NCI-H1417 (cell line): ENCODE data around the gene HEMK1.

Source experiments
- DNase-seq, 3 experiments: peaks; one replicate each; lab custom pipeline; 2025; lab: John Stamatoyannopoulos, UW

Gene HEMK1

DNA sequence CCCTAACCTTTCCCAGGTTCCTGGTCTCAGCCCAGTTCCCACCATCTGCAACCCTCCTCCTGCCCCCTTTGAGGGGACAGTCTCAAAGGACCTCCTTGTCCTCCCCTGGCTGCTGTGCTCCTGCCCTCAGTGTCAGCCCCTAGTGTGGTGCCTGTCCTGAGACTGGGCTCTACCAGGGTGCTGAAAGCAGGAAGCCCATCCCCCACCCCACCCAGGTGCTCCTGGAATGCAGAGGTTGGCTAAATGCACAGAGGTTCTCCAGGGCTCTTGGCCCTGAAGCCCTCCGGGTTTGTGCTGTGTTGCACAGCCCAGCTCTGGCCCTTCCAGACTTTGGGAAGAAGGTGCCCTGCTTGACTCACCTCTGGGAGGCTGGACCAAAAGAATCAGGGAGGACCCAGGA is 23.5 kb upstream of the HEMK1 start:
- no peak for DNase-seq

DNA sequence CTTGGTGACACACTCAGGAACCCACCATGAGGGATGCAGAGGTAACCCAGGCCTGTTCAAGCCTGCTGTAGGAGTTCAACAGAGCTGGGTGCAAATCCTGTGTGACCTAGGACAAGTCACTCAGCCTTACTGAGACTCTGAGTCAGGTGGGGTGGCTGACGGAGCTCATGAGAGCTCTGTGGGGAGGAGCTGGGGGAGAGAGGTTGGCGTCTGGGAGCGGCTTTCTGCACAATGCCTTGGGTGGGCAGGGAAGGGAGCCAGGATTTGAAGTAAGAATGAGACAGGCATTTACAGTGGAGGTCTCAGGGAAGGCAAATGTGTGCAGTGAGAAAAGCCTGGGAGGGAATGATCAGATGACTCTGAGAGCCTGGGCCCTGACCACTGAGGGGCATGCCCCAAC is 20.1 kb upstream of the HEMK1 start:
- no peak for DNase-seq

DNA sequence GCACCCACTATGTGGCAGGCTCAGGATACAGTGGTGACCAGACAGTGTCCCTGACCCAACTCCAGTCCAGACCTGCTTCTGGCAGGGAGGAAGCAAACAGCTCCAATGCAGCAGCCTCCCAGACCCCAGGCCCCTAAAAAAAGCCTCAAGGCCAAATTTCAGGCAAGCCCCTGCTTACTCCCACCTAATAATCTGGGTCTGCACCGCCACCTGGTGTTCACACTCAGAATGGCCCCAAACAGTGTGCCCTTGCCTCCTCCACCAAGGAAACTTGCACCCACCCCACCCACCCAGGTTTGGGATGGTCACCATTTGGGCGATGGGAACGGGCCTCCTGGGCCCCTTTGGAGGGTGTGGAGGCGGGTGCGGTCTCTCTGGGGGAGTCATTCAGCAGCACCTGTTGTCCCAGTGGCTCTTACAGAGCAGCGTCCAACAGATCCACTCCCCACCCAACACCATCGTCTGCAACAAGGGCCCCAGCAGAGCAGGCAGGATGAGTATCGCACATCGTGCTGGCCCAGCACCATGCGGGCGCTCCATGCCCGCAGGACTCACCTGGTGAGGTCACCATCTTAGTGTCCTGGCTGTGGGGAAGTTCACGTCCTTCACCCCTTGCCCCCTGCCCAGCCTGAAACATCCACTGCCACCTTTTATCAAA is 19.1 kb upstream of the HEMK1 start:
- peak; percentile 34 to 71 (median 39) for DNase-seq

DNA sequence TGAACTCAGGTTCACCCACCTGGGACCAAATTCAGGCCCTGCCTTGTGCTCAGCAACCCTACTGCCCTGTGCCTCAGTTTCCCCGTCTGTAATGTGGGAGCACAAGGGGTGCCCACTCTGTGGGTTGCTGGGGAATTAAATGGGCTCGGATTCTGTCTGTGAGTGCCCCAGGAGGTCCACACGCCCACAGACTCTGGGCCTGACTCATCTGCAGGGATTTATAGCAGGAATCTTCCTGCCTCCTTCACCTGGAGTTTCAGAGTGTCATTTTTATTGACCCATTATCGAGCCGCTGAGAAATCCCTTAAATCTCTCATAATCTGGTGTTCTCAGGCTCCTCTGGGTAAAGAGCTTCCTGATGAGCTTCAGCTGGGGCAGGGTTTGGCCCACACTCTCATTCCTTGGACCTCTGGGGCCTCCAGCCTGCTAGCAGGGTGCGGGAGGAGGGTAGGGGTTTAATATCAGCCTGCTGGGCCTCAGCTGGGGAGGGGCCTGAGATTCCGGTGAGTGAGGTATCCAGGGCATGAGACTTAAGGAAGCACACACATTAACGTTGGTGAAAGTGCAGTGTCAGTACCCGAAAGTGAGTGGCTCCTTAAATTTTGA is 18.2 kb upstream of the HEMK1 start:
- no peak for DNase-seq

DNA sequence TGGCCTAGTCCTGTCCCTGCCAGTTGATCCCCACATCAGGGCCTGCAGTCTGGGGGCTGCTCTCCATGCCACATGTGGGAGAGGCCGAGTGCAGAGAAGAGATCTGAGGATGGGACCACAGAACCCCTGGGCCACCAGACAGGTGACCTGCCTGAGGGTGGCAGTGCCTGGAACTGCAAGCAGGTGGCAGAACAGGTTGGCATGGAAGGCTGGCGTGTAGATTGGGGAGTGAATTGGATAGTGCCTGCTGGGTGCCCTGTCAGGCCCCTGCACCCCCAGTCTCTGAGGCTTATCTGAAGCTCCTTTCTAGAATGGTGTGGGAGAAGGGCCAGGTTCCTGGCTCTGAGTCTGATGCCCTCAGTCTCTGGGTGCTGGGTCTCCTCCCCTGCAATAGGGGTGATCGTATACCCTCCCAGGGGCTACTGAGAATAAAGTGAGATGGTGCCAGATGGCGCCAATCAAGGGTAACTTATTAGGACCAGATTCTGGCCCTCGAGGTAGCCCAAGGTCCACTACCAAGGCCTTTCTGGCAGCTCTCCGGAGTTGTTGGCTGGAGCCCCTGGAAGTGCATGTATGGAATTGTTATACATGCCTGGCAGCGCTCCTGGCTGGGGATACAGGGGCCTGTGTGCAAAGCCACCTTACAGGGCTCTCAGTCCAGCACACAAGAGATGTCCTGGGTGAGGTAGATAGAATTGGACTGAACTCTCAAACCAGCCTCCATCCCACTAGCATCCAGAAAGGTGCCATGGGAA is 17.5 kb upstream of the HEMK1 start:
- DNase-seq = no peak

DNA sequence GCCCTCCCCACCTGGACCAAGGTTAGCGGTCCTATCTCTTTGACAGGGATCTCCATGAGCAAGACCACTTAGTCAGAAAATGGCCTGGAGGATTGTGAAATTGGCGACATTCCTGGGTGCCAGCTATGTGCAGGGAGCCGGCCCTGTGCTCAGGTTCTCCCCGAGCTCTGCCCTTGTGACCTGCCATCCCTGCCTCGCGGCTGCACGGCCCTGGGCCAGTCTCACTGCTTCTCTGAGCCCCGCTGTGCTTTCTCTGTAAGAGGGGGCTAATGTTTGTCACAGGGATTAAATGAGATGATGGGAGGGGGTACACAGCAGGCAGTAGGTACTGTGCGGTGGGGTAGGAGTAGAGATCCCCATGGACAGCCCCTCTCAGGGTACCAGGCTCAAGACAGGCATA is 16.7 kb upstream of the HEMK1 start:
- DNase-seq = no peak

DNA sequence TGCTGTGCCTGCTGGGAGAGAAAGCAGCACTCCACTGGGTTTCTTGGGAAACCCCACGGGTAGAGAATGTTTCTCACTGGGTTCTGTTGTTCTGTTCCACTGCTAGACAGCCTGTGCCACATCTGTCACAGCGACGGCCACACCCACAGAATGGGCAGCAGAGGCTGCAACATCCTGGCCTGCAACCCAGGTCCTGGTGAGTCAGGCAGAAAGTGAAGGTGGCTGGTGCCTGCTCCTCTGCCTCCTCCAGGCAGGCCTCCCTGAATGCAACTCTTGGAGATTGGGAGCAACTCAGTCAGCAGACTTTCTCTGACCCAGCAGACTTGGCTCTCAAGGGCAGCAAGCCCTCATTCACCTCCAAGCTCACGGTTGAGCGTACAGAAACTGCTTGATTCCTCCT is 14.8 kb upstream of the HEMK1 start:
- no peak for DNase-seq

DNA sequence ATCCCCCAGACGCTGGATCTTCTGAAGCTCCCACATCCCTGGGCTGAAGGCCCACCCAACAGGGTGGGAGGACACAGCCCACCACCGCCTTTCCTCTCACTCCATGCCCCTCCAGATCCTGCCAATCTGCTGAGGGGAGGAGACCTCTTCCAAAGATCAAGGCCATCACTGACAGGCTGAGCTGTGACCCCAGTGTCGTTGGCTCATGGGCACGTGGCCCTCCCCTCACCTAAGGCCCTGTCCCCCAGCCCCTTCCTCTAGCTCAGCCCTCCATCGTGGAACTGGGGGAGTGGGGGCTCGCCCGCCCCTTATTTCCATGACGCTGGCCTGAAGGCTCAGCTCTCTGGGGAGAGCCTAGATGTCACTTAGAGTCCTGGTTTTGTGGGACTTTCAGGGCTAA is 12.2 kb upstream of the HEMK1 start:
- DNase-seq = no peak

DNA sequence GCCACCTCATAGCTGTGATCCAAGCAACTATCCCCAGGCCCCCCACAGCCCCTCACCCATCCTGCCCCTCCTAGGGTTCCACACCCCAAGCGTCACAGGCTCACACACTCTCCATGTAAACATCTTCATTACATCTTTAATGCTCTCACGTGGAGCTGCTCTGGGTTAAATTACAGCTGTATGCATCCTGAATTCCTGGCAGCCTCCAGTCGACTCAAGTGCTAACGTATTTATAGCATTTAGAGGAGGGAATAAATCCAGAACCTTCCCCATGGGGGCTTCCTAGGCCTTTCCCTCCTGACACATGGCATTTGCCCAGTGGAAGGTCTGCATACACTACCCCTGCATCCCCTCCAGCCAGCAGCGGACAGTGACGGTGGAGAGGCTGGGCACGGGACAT is 11.4 kb upstream of the HEMK1 start:
- peak in 1 of 3 experiments; percentile 23 for DNase-seq

DNA sequence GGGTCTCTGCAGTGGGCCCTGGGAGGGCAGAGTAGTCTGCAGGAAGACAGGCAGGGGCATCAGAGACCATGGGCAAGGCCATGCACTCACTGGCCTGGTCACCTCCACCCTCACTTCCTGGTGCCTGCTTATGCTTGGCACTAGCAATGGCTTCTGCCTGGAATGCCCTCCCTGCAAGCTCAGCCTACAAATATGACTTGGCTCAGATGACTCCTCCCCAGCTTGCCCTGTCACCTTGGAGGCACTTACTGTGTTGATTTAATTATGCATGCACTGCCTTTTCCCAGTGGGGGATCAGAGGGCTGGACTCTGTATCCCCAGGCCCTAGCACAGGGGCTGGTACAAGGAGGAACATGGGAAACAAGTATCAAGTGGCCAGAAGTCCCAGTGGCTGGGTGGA is 9.6 kb upstream of the HEMK1 start:
- no peak for DNase-seq

DNA sequence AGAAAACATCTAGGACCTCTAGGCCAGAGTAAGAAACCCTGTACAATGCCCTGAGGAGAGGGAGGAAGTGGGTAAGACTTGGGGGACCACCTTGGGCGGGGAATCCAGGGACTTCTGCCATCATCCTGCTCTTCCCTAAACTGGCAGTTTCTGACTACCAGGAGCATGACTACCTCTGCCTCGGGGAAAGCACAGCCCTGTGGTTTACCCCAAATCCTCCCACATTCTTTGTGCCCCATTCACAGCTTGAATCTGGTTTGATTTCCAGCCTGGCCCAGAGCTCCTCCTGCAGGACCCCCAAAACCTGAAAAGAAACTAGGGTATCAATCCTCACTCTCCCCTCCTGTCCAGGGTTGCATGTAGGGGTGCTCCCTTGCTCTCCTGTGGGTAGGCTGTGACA is 6.5 kb upstream of the HEMK1 start:
- DNase-seq = no peak

DNA sequence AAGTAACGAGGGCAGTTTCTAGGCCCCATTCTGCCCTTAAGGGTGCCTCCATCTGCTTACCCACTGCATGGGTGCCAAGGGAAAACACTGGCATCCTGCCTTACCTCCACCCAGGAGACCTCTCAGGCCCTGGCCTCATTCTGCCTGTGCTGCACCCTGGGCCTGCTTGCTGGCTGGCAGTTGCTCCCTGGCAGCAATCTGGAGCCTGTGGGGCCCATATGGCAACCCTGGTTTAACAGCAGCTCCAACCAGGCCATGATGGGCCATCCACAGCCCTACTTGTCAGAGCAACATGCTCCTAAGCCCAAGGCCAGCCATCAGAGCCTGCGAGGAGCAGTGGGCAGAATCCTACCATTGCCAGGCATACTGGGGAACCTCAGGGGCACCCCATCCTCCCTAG is 5.5 kb upstream of the HEMK1 start:
- no peak for DNase-seq

DNA sequence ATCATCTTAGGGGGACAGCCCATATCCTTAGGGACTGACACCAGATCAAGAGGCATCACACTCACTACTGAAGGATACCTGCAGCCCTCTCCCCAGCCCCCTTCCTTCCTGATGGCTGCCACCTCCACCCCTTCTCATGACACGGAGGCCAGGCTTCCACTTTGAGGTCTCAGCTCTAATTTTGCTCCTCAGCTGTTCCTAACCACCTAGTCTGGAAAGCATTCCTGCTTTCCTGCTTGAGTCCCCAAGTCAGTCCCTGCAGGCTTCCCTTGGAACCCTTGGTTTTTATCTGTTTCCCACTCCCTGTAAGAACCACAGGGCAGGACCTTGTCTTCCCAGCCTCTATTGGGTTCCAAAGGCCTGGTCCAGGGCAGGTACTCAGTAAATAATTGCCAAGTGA is 5.0 kb upstream of the HEMK1 start:
- no peak for DNase-seq

DNA sequence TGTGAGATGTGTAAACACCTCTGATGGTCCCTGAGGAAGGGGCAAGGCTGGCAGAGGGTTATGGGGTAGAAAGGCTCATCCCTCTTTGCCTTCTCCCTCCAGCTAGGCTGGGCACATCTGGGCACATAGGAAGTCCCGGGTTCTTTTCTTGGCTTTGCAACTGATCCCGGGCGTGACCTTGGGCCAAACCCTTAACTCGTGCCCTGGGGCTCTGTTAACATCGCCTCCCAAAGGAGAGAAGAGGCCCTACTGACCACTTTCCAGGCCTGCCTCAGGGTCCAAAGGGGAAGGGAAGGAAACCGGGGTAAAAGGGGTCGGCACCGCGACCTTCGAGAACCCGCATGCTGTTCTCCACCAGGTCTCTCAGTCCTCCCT is 2.3 kb upstream of the HEMK1 start:
- no peak for DNase-seq

DNA sequence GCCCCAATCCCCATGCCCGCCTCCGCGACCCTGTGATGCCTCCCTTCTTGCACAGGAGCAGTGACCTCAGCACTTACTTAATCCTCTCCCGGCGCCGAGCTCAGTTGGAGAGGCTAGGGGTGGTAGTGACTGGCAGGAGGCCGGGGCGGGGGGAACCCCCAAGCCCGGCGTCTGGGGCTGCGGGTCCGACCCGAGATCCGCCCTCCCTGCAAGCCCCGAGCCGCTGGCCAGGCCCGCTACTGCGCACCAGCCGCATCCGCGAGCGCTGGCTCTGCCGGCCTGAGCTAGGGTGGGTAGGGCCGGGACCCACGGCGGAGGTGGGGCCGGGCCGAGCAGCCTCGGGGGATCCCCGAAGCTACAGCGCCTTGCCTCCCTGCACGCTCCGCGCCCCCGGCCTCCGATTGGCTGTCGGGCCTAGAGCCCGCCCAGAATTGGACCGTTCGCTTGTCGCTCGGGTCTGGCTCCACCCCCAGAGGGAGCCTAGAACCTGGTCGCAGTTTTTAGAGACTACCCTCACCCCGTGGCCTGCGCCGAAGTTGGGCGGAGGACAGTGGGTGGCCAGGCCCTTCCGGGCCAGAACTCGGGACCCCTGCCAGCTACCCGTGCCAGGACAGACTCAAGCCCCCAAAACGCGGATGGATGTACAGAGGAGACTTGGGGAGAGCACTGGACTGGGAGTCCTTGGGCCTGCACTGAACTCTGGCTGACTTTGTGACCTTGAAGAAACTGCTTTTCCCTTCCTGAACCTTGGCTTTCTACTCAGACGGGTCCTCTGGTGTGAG is 1.7 kb upstream of the HEMK1 start, which contains the start of gene C3orf18:
Gene C3orf18 (minus strand): TSS at position 362 of the 782 bp plus-strand sequence. CDS start 2,048 bp downstream, outside the sequence.
- peak; percentile 78 to 85 (median 81) for DNase-seq

DNA sequence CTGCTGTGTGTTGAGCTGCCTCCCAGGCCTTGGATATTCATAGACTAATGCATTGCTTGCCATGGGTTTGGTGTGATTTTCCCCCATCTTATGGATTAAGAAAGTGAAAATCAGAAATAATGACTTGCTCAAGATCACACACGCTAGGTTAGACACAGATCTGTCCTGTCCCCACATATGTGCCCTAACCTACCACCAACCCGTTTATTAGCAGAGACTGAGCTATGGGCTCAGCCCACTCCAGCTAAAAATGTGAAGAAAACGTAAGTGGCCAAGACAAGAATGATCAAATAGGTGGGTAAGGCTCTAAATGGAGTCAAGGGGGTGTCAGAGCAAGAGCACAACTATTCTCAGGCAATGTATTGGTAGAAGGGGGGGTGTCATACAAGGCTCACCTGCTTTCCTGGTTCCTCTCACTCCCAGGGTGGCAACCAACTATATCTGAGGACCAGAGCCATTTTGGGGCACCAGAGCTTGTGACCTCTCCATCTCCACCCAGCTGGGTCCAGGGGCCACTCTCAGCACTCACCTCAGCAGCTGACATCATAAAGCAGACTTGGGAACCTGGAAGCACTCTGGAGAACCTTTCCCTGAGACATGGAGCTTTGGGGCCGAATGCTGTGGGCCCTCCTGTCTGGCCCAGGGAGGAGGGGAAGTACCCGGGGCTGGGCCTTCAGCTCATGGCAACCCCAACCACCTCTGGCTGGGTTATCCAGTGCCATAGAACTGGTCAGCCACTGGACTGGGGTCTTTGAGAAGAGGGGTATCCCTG is 1.4 kb downstream of the HEMK1 start:
- no peak for DNase-seq

DNA sequence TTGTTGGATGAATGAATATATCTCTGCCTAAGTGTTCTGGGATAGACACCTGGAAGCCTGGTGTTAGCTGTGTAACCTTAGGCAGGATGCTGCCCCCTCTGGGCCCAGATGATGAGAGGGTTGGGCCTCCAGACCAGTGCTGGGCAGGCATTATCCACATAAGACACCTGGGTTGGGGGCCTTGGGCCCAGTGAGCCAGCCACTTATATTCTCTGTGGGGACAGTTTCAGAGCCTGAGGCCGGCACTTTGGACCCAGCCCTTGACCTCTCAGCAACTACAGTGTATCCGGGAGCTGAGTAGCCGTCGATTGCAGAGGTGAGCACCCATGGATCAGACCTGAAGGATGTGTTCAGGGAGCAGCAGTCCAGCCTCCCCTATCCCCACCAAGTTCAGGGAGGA is 2.2 kb downstream of the HEMK1 start:
- DNase-seq = no peak

DNA sequence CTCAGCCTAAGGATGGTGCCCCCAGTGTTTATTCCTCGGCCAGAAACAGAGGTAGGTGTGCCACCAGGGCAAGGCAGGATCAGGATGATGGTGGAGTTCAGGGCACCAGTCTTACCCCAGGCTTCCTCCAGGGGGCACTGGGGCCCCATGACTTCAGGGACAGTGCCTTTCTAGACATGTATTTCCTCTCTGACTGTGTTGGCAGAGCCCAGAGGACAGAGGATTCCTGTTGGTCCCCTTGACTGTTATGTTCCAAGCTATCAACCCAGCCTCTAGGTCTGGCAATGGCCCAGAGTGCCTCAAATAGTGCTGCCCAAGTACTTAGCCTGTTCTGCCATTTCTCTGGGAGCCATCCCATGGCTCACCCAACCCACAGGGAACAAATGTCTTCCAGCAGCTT is 2.8 kb downstream of the HEMK1 start:
- DNase-seq = peak in 2 of 3 experiments; percentile 15 to 43

DNA sequence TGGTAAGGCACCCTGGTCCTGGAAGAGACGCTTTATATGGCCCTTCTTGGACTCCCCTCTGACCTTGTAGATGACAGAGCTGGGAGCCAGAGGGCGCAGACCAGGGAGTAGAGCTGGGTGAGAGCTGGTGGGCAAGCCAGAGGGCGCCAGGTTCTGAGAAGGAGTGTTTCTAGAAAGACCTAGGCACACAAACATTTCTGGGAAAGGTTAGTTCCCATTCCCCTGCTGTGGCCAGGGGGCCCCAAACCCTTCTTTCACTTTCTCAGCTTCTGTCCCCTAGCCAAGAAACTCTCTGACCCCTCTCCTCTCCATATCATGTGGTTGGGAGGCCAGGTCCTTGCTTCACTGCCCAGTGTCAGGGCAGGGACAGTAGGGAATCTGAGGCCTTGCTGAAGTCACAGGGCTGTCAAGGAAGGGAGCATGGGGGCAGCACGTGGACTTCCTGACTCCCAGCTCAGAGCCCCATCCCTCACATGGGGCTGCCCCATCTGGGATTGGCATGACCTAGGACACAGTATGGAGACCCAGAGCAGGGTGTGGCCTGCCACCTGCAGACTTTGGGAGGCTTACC is 3.6 kb downstream of the HEMK1 start:
- DNase-seq = no peak

DNA sequence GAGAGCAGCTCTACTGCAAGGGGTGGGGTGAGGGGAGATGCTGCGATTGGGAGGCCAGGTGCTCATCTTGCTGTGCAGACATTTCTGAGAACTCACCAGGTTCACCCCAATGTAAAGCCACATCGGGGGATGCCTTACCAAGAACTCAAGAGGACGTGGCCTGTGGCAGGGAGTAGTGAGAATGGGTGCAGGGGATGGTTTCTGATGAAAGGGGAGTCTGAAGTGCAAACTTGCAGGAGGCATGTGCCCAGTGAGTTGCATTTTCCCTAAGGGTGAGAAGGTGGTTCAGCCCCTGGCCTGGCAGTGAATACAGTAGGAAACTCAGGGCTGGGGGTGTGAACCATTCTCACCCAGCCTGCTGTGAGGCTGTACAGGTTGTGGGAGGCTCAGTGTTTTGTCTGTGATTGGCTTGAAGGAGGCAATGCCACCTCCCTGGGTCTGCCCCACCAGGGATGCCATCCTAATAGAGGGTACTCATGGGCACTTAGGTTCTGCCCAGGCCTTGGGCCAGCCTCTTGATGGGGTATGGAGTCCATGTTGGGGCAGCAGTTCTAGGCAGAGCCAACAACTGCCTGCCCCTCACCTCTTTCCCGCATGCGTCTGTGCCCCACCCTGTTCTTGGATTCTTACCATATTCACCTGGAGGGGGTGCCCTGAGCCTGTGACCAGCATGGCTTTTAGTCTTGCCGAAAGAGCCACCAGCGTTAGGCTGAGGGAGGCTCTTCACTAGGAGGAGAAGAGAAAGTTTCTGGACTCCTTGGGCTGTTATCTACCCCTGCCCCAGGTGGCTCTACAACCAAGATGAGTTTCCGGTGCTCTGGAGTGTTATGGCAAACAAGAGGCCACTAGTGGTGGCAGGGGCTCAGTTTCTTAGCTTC is 4.5 kb downstream of the HEMK1 start:
- DNase-seq = no peak
